Anterior cingulate cortex (tissue), 58 donors: ENCODE data around the gene PCDHA9.
"Not testable (repeated sequence)": the region's sequence is repeated elsewhere in the genome, so short reads cannot be mapped to it uniquely, and the experiment has no call there.

Experiments
- DNase-seq, 58 donors: peaks; one replicate each; lab custom pipeline; 2025; lab: John Stamatoyannopoulos, UW

Gene PCDHA9

DNA sequence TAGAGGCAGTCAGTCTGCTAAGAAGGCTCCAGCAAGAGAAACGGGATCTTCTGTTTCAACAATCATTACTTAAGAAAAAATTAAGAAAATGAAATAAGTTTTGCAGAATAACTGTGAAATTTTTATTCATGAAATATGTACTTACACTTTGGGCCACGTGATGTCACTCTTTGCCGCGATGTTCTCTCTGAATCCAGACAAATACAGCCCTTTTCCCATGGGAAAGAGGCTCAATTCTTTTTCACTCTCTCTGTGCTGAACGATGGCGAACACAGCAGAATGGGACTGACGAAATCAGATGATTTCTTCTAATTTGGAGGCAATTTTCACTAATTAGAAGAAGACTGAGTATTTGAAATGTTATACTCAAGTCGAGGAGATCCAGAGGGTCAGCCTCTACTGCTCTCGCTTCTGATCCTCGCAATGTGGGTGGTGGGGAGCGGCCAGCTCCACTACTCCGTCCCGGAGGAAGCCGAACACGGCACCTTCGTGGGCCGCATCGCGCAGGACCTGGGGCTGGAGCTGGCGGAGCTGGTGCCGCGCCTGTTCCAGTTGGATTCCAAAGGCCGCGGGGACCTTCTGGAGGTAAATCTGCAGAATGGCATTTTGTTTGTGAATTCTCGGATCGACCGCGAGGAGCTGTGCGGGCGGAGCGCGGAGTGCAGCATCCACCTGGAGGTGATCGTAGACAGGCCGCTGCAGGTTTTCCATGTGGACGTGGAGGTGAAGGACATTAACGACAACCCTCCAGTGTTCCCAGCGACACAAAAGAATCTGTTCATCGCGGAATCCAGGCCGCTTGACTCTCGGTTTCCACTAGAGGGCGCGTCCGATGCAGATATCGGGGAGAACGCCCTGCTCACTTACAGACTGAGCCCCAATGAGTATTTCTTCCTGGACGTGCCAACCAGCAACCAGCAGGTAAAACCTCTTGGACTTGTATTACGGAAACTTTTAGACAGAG is at the start of gene PCDHA9:
Gene PCDHA9, plus strand, starts transcription at position 244 of the 964 bp plus-strand sequence. Its CDS starts 114 bp downstream, at position 358.
- not testable (repeated sequence) for DNase-seq

DNA sequence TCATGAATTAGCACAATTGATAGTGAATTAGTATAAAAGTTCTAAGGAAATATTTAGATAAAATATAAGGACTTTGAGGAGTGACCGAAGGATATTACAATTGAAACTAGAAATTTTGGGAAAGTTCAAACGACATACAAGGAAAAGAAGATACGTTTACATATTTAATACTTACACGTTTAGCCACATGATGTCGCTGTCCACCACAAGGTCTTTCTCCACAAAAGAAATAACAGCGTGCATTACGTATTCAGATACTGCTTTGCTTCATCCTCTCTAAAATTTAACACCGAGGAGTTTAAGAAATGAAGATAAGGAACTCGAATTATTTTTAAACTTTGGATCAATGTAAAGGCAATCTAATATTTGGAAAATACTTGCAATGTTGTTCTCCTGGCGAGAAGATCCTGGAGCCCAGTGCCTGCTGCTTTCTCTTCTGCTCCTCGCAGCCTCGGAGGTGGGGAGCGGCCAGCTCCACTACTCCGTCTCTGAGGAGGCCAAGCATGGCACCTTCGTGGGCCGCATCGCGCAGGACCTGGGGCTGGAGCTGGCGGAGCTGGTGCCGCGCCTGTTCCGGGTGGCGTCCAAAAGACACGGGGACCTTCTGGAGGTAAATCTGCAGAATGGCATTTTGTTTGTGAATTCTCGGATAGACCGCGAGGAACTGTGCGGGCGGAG is 47.2 kb upstream of the PCDHA9 start, which contains the start of gene PCDHA3:
Gene PCDHA3, plus strand, starts transcription at position 242 of the 678 bp plus-strand sequence.
- peak in 1 of 58 donors; percentile 13 for DNase-seq

DNA sequence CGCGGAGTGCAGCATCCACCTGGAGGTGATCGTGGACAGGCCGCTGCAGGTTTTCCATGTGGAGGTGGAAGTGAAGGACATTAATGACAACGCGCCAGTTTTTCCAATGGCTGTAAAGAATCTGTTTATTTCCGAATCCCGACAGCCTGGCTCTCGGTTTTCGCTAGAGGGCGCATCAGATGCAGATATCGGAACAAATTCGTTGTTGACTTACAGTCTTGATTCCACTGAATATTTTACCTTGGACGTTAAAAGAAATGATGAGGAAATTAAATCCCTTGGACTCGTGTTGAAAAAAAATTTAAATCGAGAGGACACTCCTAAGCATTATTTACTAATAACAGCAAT is 46.7 kb upstream of the PCDHA9 start:
- peak in 3 of 58 donors; percentile 8 to 25 (median 25) for DNase-seq

GRCh38 chr5:140802381-140802780 is 45.8 kb upstream of the PCDHA9 start:
- not testable (repeated sequence) for DNase-seq

DNA sequence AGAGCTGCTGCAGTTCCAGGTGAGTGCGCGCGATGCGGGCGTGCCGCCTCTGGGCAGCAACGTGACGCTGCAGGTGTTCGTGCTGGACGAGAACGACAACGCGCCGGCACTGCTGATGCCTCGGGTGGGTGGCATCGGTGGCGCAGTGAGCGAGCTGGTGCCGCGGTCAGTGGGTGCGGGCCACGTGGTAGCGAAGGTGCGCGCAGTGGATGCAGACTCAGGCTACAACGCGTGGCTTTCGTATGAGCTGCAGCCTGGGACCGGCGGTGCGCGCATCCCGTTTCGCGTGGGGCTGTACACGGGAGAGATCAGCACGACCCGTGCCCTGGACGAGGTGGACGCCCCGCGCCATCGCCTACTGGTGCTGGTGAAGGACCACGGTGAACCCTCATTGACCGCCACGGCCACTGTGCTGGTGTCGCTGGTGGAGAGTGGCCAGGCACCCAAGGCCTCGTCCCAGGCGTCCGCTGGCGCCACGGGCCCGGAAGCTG is 45.4 kb upstream of the PCDHA9 start:
- no peak for DNase-seq

- peak in 16 of 58 donors; percentile 1 to 57 (median 26) for DNase-seq
Observed at GRCh38 chr5:140806834-140807775, 41.1 kb upstream of the PCDHA9 start, which contains the start of gene PCDHA4. TSS of gene PCDHA4 (plus strand) at chr5:140807068.

DNA sequence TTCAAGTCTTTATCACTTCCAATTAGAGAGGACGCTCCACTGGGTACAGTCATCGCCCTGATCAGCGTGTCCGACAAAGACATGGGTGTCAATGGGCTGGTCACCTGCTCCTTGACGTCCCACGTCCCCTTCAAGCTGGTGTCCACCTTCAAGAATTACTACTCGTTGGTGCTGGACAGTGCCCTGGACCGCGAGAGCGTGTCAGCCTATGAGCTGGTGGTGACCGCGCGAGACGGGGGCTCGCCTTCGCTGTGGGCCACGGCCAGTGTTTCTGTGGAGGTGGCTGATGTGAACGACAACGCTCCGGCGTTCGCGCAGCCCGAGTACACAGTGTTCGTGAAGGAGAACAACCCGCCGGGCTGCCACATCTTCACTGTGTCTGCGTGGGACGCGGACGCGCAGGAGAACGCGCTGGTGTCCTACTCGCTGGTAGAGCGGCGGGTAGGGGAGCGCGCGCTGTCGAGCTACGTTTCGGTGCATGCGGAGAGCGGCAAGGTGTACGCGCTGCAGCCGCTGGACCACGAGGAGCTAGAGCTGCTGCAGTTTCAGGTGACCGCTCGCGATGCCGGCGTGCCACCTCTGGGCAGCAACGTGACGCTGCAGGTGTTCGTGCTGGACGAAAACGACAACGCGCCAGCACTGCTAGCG is 39.8 kb upstream of the PCDHA9 start:
- DNase-seq = not testable (repeated sequence)

DNA sequence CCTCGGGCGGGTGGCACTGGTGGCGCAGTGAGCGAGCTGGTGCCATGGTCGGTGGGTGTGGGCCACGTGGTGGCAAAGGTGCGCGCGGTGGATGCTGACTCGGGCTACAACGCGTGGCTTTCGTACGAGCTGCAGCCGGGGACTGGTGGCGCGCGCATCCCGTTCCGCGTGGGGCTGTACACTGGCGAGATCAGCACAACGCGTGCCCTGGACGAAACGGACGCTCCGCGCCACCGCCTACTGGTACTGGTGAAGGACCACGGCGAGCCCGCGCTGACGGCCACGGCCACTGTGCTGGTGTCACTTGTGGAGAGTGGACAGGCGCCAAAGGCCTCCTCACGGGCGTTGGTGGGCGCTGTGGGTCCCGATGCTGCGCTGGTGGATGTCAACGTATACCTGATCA is 39.3 kb upstream of the PCDHA9 start:
- DNase-seq = no peak

- peak in 3 of 58 donors; percentile 22 to 59 (median 23) for DNase-seq
Observed at GRCh38 chr5:140821375-140822280, 26.6 kb upstream of the PCDHA9 start, which contains the start of gene PCDHA5. TSS of gene PCDHA5 (plus strand) at chr5:140821613.

DNA sequence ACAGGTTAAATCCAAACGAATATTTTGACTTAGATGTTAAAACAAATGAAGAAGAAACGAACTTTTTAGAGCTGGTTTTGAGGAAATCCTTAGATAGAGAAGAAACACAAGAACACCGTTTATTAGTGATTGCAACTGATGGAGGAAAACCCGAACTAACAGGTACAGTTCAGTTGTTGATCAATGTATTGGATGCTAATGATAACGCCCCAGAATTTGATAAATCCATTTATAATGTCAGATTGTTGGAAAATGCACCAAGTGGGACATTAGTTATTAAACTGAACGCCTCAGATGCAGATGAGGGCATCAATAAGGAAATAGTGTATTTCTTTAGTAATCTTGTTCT is 25.9 kb upstream of the PCDHA9 start:
- no peak for DNase-seq

- not testable (repeated sequence) for DNase-seq
Observed at GRCh38 chr5:140822969-140823368, 25.2 kb upstream of the PCDHA9 start.

DNA sequence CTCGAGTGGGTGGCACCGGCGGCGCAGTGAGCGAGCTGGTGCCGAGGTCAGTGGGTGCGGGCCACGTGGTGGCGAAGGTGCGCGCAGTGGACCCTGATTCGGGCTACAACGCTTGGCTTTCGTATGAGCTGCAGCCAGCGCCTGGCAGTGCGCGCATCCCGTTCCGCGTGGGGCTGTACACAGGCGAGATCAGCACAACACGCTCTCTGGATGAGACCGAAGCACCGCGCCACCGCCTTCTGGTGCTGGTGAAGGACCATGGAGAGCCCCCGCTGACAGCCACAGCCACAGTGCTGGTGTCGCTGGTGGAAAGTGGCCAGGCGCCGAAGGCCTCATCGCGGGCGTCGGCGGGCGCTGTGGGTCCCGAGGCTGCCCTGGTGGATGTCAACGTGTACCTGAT is 24.7 kb upstream of the PCDHA9 start:
- DNase-seq = no peak

DNA sequence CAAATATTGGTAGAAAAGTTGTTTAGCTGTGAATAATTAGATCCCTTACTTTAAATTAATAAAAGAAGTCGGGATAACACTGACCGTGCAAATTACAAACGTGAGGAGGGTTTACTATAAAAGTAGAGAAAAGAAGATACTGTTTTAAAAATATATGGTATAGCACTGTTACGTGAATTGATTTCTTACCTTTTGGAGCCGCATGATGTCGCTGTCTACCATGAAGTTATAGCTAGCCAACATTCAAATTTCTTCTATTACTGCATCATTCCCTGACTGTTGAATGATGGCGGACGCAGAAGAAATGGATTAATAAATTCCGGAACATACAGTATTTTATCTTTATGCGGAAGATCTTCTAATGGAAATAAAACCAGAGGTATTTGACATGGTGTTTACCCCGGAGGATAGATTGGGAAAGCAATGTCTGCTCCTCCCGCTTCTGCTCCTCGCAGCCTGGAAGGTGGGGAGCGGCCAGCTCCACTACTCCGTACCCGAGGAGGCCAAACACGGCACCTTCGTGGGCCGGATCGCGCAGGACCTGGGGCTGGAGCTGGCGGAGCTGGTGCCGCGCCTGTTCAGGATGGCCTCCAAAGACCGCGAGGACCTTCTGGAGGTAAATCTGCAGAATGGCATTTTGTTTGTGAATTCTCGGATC is 20.3 kb upstream of the PCDHA9 start, which contains the start of gene PCDHA6:
Gene PCDHA6, plus strand, starts transcription at position 257 of the 658 bp plus-strand sequence. Its CDS starts 132 bp downstream, at position 389.
- no peak for DNase-seq

DNA sequence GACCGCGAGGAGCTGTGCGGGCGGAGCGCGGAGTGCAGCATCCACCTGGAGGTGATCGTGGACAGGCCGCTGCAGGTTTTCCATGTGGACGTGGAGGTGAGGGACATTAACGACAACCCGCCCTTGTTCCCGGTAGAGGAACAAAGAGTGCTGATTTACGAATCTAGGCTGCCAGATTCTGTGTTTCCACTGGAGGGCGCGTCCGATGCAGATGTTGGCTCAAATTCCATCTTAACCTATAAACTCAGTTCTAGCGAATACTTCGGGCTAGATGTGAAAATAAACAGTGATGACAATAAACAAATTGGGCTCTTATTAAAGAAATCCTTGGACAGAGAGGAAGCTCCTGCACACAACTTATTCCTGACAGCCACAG is 19.8 kb upstream of the PCDHA9 start:
- DNase-seq = no peak

DNA sequence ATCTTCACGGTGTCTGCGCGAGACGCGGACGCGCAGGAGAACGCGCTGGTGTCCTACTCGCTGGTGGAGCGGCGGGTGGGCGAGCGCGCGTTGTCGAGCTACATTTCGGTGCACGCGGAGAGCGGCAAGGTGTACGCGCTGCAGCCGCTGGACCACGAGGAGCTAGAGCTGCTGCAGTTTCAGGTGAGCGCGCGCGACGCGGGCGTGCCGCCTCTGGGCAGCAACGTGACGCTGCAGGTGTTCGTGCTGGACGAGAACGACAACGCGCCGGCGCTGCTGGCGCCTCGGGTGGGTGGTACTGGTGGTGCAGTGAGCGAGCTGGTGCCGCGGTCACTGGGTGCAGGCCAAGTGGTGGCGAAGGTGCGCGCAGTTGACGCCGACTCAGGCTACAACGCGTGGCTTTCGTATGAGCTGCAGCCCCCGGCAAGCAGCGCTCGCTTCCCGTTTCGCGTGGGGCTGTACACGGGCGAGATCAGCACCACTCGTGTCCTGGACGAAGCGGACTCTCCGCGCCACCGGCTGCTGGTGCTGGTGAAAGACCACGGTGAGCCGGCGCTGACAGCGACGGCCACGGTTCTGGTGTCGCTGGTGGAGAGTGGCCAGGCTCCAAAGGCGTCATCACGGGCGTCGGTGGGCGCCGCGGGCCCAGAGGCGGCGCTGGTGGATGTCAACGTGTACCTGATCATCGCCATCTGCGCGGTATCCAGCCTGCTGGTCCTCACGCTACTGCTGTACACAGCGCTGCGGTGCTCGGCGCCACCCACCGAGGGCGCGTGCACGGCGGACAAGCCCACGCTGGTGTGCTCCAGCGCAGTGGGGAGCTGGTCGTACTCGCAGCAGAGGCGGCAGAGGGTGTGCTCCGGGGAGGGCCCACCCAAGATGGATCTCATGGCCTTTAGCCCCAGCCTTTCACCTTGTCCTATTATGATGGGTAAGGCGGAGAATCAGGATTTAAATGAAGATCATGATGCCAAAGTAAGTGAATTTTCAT is 18.4 kb upstream of the PCDHA9 start:
- DNase-seq = not testable (repeated sequence)

GRCh38 chr5:140833993-140834392 is 14.2 kb upstream of the PCDHA9 start, which contains the start of gene PCDHA7:
TSS of gene PCDHA7 (plus strand) at chr5:140834269. CDS start at chr5:140834384, 115 bp downstream.
- DNase-seq = no peak
